ENCODE results near the gene ELK1.

GRCh38 chrX:47697181-47697580 lies 46.8 kb upstream of the ELK1 start:
- TF ChIP-seq CTCF (IDR thresholded peaks at IDR 0.05) (no peak), POLR2AphosphoS5 (IDR thresholded peaks at IDR 0.05) (no peak), POLR2A (IDR thresholded peaks at IDR 0.05) (no peak), EP300 (IDR thresholded peaks at IDR 0.05; ENCODE audit: low read depth) (no peak)
